GM18517 (cell line): Measurements from ENCODE around the gene SPO11.
A peak's percentile ranks its signal among the peaks of the same experiment; 100 is the strongest.

Experiments
- ATAC-seq: cut with Tn5 transposase; IDR thresholded peaks from one replicate; pipeline ENCODE4 v1.9.1; 2021; ENCODE audit warnings: mild to moderate bottlenecking, moderate library complexity; ENCODE audit not compliant: unreplicated experiment

Gene SPO11

DNA sequence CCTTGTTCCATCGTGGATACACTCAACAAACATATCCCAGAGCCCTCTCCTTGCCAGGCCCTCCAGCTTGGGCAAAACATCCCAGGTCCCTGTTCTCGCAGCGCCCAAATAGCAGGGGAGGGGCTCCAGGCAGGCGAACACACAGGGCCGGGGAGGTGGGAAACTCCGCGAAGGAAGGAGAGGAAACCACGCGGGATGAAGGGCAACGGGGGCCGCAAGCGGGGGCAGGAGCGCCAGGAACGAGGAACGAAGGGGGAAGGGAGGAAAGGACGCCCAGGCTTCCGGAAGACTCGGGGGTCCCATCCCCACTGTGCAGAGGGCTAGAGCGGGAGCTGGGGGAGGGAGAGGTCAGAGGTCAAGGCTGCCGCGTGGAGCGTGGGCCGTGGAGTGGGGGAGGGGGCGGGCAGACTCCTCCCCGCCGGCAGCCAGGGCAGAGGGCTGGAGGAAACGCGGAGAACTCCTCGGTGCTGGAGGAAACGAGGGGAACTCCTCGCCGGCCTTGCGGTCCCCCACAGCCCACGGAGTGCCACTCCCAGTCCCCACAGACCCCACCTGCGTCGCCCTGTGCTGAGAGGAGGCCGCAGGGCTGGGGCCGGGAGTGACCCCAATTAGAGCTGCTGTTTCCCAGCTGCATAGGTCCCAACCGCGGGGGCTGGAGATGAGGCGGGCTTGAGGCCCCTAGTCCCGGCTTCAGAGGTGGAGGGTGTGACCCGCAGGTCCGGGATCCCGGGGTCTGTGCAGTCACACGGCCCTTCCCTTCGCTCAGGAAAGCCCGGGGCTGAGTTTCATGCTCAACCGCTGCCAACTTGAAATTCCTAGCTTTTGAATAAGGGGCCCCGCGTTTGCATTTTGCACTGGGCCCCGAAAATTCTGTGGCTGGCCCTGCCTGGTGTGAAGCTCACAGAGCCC lies 60.3 kb downstream of the SPO11 start:
- ATAC-seq = no peak

DNA sequence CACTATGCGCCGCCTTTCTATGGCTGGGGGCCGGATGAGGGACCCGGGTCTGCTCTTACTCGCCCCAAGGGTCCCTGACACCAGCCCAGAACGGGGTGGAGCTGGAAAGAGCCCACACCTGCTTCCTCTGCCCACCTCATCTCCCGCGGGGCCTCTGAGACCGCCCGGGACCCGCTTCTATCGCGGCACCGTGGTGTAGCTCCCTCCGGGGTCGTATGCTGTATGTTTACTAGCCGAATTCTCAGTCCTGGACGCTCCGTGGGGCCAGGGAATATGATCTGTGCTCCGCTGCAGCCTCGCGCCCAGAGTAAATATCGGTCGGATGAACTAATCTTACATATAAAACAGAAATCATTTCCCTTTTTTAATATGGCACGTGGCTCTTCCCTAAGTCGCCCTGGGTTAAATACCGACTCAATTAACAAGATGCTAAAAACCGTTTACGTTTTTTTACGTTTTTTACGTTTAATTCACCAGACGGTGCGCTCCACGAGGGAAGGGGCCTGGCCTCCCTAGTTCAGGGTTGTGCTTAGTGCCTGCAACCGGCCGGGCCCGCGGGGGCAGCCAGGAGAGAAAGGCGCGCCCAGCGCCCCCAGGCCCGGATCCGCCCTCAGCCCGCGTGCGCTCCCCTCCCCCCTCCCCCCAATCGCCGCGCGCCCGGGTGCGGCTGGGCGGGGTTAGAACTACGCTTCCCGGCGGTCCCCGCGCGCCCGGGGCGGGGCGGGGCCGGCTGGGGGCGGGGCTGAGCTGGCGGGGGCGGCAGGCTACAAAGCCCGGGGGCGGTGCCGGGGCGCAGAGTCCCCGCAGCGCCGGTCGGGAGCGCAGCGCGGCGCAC lies 61.2 kb downstream of the SPO11 start, which contains the start of gene RBM38:
TSS of gene RBM38 (plus strand) at position 793 of the 835 bp plus-strand sequence. CDS start 186 bp downstream, outside the sequence.
- peak; percentile 31 for ATAC-seq

DNA sequence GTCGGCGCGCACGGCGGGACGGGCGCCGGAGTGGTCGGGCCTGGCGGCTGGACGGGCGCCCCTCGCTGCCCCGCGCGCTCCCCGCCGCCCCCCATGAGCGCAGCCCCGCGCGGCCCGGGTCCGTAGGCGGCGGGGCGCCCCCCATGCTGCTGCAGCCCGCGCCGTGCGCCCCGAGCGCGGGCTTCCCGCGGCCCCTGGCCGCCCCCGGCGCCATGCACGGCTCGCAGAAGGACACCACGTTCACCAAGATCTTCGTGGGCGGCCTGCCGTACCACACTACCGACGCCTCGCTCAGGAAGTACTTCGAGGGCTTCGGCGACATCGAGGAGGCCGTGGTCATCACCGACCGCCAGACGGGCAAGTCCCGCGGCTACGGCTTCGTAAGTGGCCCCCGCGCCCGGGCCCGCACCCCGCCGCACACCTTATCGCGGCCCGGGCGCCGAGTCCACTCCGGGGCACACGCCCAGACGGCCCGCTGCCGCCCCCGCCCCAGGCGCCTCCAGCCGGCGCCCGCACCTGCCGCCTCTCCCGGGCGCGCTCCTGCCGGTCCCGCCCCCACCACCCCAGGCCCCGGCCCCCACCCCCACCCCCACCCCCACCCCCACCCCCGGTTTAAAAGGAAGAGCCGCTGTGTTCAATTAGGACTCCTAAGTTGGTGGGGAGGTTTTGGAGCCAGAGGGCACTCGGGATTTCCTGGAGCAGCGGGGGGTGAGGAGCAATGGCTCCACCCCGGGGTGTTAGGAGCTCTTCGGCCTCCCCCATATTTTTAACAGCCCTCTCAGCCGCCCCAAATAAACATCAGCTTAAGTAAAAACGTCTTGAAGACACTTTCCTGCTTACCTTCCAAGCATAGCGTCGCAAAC lies 62.1 kb downstream of the SPO11 start:
- peak; percentile 1 for ATAC-seq

DNA sequence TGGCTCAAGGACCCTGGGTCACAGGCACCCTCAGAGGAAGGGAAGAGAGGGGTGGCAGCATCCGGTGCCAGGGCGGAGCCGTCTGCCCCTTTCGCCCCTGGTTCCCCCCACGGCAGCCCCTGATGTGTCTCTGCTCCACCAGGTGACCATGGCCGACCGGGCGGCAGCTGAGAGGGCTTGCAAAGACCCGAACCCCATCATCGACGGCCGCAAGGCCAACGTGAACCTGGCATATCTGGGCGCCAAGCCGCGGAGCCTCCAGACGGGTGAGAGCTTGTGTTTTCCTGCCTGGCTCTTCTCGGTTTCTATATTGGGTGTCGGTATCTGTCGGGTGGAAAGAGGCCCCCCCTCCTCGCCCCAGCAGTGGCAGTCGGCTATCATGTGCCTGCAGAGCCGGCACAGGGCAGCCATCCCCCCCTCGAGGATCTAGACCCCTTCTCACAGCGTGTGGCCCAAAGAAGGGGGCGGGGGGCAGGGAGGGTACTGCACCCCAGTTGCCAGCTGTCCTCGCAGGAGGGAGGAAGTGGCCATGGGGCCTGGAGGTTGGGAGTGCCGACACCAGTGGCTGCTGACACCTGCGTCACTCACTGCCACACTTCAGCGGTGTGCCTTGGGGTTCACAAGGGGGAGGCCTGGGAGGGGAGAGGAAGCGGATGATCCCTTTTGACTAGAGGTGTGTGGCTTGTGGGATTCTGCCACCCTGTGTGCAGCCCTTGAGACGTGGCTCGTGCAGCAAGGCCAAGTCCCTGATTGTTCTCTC lies 63.1 kb downstream of the SPO11 start:
- no peak for ATAC-seq
